Right kidney (tissue), 1 donor: ENCODE measurements around the gene PREX1.

ENCODE experiments used
- DNase-seq: peaks from one replicate; pipeline ENCODE4 v3.0.0-alpha.2; 2016

The PREX1 gene

GRCh38 chr20:48732081-48732829, 95.5 kb downstream of the PREX1 start:
- DNase-seq = no peak

DNA sequence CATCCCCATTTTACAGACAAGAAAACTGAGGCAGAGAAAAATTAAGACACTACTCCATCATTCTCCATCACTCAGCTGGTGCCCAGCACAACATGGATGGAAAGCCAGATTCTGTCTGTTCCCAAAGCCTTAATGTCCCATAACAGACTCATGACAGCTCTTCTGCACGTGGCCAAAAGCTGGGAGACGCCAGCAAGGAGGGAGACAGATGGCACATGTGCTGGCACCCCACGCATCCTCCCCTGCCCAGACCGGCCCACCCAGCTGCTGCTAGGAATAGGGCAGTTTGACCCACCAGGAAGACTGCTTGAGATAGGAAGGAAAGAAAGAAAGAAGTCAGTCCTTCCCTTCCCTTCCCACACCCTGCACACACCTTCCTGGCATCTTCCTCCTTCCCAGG, 96.3 kb downstream of the PREX1 start:
- no peak for DNase-seq

- DNase-seq = no peak
Observed at GRCh38 chr20:48730977-48731376, 96.8 kb downstream of the PREX1 start.

DNA sequence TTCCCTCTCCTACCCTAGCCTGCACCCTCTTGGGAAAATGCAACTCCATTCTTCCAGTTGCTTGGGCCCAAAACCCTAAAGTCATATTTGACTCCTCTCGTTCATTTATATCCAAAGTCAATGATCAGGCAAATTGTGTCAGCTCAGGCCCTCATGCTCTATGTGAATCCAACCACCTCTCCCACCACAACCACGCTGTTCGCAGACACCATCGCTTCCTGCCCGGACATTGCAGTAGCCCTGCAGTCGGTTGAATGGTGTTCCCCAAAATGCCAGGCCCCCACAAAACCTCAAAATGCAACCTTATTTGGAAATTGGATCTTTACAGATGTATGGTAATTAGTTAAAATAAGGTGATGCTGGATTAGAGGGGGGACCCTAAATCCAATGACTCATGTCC, 98.3 kb downstream of the PREX1 start:
- DNase-seq = no peak

GRCh38 chr20:48728042-48728825, 99.6 kb downstream of the PREX1 start:
- DNase-seq = no peak

DNA sequence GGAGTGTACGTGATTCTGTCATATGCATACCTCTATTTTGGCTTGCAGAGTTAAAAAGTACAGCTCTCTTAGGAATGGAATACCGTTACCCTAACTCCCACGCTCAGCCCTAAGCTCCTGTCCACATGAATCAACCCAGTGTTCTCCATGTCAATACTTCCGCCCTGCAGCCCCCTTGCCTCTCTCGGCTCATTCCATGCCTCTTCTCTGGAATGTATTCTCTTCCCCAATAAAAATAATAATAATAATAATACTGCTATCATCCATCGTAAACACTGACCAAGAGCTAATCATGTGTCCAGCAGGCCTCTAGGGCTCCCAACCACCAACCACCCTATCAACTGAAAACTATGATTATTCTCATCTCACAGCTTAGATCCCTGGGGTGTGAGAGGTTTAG, 100.6 kb downstream of the PREX1 start:
- no peak for DNase-seq

DNA sequence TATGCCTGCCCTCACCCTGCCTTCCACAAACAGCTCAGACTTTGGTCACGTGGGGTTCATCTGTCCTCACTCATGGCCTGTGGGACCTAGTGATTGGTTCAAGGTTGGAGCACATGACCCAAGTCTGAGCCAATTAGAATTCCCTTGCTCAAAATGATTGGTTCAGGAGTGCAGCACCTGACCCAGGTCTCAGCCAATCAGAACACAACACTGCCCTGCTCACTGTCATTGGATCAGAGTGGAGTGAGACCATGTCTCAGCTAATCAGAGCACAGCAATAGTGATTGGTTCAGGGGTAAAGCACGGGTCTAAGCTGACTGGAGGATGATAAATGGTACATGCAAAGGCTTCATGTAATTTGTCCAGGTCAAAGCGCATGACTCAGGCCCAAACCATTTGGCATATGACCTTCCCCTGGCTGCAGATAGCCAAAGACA, 102.2 kb downstream of the PREX1 start:
- DNase-seq = no peak

GRCh38 chr20:48724891-48725554, 102.8 kb downstream of the PREX1 start:
- DNase-seq = no peak

- DNase-seq = no peak
Observed at GRCh38 chr20:48724382-48724781, 103.4 kb downstream of the PREX1 start.

DNA sequence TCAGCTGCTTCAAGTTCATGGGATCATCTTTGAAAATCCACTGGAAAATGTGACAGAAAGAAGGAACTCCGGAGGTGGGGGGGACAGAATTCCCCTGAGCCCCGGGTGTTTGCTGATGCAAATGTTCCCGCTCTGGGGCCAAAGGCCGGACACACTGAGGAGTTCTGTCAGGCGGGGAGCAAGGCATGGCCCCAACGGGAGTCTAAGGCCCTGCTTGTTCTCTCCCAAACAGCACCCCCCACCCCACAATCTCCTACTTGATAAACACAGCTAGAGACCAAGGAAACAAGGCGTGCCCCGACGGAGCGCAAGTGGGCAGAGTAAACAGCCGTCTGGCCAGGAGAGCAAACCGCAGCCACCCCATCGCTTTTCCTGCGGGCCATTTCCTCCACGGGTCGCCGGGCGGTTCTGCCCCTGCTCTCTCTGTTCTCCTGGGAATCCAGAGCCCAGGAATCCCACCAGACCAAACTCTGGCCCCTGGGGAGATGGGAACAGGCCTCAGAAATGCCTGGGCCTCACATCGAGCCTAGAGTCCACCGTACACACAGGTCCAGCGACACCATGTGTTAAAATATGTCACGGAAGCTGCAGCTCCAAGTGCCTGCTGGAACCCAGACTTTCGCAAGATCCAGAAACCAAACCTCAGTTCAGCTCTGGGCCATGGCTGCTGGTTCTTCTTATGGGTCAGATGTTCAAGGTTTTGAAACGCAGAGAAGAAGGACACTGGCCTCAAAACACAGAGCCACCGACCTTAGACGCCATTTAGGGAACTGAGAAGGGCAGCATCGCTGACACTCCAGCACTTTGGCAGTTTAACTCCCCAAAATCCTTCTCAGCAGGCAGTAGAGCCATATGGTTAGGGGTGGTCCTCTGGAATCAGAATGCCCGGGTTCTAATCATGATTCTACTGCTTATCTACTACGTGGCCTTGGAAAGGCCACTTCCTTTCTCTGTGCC, 104.2 kb downstream of the PREX1 start:
- DNase-seq = no peak

- no peak for DNase-seq
Observed at GRCh38 chr20:48722737-48723191, 105.0 kb downstream of the PREX1 start.

DNA sequence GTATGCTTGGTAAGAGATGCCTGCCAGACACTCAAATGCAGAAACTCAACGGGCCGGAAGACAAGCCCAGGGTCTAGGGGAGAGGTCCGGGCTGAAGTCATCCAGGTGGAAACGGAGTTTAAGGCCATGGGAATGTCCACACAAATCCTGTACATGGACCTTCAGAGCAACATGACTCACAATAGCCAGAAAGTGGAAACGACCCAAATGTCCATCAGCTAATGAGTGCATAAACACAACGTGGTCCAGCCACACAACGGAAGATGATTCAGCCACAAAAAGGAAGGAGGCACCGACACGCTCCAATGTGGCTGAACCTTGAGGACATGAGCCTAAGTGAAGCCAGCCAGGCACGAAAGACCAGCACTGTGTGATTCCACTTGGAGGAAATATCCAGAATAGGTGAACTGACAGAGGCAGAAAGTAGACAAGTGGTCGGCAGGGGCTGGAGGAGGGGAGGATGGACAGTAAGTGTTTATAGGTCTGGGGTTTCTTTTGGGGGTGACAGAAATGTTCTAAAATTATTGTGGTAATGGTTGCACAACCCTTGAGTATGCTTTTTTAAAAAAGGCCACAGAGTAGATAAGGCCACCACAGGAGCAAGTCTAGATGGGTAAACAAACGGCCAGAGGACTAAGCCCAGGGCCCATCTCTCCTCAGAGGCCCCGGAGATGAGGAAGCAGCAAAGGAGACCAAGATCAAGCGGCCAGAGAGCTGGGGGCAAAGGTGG, 105.6 kb downstream of the PREX1 start:
- DNase-seq = no peak

DNA sequence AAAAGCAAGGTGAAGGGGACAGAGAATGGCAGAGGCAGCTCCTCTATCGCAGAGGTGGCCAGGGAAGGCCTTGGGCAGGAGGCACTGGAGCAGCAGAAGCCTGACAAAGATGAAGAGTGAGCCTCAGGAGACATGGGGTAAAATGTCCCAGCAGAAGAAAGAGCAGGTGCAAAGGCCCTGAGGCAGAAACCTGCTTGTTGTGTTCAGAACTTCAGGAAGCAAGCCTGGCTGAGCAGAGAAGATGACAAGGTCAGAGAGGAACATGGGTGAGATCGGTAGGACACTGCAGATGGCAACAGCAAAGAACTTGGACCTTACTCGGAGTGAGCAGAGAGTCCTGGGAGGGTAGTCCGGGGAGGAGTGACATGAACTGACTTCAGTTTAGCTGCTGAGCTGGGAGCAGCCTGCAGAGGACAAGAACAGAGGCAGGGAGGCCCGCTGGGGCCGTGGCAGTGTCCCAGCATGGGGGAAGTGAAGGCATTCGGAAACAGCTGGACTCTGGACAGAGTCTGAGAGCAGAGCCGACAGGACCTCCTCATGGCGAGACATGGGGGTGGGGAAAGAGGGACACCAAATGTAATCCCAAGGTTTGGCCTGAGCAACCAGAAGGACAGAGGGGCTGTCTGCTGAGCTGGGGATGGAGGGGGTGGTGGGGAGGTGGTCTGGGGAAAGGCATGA, 106.3 kb downstream of the PREX1 start:
- DNase-seq = no peak

GRCh38 chr20:48720256-48720985, 107.4 kb downstream of the PREX1 start:
- no peak for DNase-seq

- no peak for DNase-seq
Observed at GRCh38 chr20:48719598-48720255, 108.1 kb downstream of the PREX1 start.

GRCh38 chr20:48718786-48719578, 108.8 kb downstream of the PREX1 start:
- no peak for DNase-seq

- no peak for DNase-seq
Observed at GRCh38 chr20:48717680-48718223, 110.0 kb downstream of the PREX1 start.

GRCh38 chr20:48717095-48717672, 110.6 kb downstream of the PREX1 start:
- DNase-seq = no peak
